Vagina (tissue), 2 donors: ENCODE data around the gene PTPRN2. TPM values are rescaled to one million over a fixed set of nuclear protein-coding genes. Genes with fewer than 3 reads are reported as not detected.

Experiments used
- DNase-seq, 2 donors: peaks; one replicate each; pipeline ENCODE4 v3.0.0-alpha.2; 2017; ENCODE audit errors: extremely low spot score in 2 of 2
- H3K27ac ChIP-seq: fragments of 200-600 bp; sonication (generic); one replicate; pipeline ENCODE4 v1.5.1; 2019
- H3K27me3 ChIP-seq: fragments of 200-600 bp; sonication (generic); one replicate; pipeline ENCODE4 v1.5.1; 2019
- H3K36me3 ChIP-seq, 2 donors: fragments of 200-600 bp; sonication (generic); one replicate each; pipeline ENCODE4 v1.5.1; 2017 to 2019
- H3K4me1 ChIP-seq: fragments of 200-600 bp; sonication (generic); one replicate; pipeline ENCODE4 v1.5.1; 2019
- H3K4me3 ChIP-seq, 2 donors: fragments of 200-600 bp; sonication (generic); 1 replicate in 1 of 2; 2 replicates in 1 of 2; pipeline ENCODE4 v1.5.1; 2016 to 2019
- H3K9me3 ChIP-seq: fragments of 200-600 bp; sonication (generic); one replicate; pipeline ENCODE4 v1.5.1; 2019
- POLR2A ChIP-seq, 2 donors: fragments of 450-650 bp; IDR thresholded peaks; one replicate each; pipeline ENCODE4 v1.6.1; 2017; ENCODE audit warnings: antibody characterized with exemption in 2 of 2, mild to moderate bottlenecking in 2 of 2, moderate library complexity in 2 of 2
- POLR2AphosphoS5 ChIP-seq, 2 donors: sonication (generic); formaldehyde crosslinking; IDR thresholded peaks; one replicate each; pipeline ENCODE4 v1.9.0; 2017; ENCODE audit warnings: antibody characterized with exemption in 2 of 2, mild to moderate bottlenecking in 2 of 2, low read depth in 1 of 2; ENCODE audit not compliant: insufficient read depth in 1 of 2
- intact Hi-C: fragments of 100-400 bp; cut with DNase I; formaldehyde crosslinking; loops from one replicate; pipeline ENCODE4 v1.15.1; 2023
- total RNA-seq: library from RNA; depleted of rRNA; stranded (reverse); fragments of >200 nt; gene quantifications from one replicate; pipeline ENCODE4 v1.2.3, GENCODE V29; 2016
- TF ChIP-seq, protein P1 (sequence below), 3 experiments: fragments of 450-650 bp in 2 of 3; fragments of 200-600 bp in 1 of 3; sonication (generic) in 1 of 3; IDR thresholded peaks; one replicate each; pipeline ENCODE4 v1.5.1; 2017 to 2019; ENCODE audit warnings: antibody characterized with exemption in 3 of 3, mild to moderate bottlenecking in 2 of 3, moderate library complexity in 2 of 3

PTPRN2 gene
- total RNA-seq, 1 donor from 2014 or later = 7.4 TPM

DNA sequence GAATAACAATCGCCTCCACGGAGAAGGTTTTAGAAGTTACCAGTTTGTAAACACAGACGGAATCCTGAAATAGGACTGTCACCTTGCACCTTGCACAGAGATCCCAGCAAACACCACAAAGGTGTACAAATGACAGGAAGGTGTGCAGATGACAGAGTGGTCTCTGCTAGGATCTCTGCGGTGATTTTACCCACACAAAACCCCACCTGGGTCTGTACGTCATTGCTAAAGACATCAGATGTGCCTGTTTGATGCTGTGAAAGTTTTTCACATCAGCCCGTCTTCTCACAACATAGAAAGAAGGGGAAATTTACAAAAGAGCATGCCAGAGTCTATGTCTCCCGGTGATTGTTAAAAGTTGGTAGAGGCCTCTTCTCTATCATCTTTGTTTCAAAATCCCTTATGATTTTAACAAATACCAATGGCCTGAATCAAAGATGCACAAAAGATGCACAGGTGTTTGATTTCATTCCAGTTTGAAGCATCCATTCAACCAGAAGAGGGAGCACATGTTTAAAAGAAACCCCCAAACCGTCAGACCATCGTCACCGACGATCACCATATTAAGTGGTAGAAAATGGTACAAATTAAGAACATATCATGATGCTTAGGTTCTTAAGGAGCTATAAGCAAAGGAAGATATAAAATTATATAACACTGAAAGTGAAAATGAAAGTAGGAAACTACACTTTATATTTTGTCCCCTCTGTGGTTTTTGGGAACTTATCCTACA is 576.5 kb downstream of the PTPRN2 start:
- H3K9me3 ChIP-seq = no peaks in the 10 kb centered on the region
- TF ChIP-seq POLR2AphosphoS5 (IDR thresholded peaks at IDR 0.05; ENCODE audit: insufficient read depth in 1 of 2, low read depth in 1 of 2) (no peak), POLR2A (IDR thresholded peaks at IDR 0.05) (no peak)
- TF ChIP-seq, protein P1, sequence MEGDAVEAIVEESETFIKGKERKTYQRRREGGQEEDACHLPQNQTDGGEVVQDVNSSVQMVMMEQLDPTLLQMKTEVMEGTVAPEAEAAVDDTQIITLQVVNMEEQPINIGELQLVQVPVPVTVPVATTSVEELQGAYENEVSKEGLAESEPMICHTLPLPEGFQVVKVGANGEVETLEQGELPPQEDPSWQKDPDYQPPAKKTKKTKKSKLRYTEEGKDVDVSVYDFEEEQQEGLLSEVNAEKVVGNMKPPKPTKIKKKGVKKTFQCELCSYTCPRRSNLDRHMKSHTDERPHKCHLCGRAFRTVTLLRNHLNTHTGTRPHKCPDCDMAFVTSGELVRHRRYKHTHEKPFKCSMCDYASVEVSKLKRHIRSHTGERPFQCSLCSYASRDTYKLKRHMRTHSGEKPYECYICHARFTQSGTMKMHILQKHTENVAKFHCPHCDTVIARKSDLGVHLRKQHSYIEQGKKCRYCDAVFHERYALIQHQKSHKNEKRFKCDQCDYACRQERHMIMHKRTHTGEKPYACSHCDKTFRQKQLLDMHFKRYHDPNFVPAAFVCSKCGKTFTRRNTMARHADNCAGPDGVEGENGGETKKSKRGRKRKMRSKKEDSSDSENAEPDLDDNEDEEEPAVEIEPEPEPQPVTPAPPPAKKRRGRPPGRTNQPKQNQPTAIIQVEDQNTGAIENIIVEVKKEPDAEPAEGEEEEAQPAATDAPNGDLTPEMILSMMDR (IDR thresholded peaks at IDR 0.05) = no peak
- no peak overlapping the region for H3K4me3 ChIP-seq
- intact Hi-C loops = no loop called here
- H3K36me3 ChIP-seq = no peaks in the 10 kb centered on the region
- H3K27ac ChIP-seq = no peak overlapping the region
- no peaks in the 10 kb centered on the region for H3K27me3 ChIP-seq
- no peak for DNase-seq
- H3K4me1 ChIP-seq = peaks cover 11% of the 10 kb centered on the region

DNA sequence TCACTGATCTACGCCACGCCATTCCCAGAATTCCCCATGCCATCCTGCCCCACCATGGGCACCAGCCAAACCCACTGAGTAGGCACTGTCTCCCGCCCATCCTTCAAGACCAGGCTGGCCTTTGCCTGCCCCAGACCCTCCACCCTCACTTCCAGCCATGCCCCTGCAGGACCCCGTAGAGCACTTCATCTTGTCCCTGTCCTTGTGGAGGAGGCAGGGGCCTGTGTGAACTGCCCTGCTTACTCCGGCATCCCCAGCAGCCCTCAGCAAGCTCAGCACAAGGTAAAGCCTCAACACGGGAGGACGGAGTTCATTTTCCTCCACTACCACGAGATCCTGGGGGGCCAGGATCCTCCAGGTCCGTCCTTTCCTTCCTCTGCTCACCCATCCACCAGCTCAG is 577.7 kb downstream of the PTPRN2 start:
- H3K4me3 ChIP-seq = no peak overlapping the region
- TF ChIP-seq POLR2AphosphoS5 (IDR thresholded peaks at IDR 0.05; ENCODE audit: insufficient read depth in 1 of 2, low read depth in 1 of 2) = no peak
- TF ChIP-seq, protein P1 (IDR thresholded peaks at IDR 0.05) = no peak
- TF ChIP-seq POLR2A (IDR thresholded peaks at IDR 0.05) = no peak
- H3K9me3 ChIP-seq = no peaks in the 10 kb centered on the region
- H3K27me3 ChIP-seq = no peaks in the 10 kb centered on the region
- no peaks in the 10 kb centered on the region for H3K4me1 ChIP-seq
- DNase-seq = no peak
- intact Hi-C loops = no loop called here
- H3K36me3 ChIP-seq = no peaks in the 10 kb centered on the region
- no peak overlapping the region for H3K27ac ChIP-seq

DNA sequence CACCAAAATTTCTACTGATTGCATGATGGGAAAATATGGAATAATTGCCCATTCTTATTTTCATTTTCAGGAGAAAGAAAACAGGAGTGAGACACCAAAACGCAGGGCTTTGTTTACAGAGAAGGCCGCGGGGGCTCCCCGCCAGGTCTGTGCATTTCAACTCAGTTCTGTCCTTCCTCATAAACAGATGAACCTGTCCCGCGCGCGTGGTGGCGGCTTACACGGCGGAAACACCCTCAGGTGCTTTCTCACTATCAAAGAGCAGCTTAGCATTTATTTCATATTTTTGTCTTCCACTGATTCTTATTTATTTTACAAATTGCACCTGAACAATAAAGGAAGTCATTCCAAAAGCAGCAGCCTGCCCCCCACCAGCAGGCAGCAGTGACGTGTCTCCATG is 579.4 kb downstream of the PTPRN2 start:
- DNase-seq = no peak

DNA sequence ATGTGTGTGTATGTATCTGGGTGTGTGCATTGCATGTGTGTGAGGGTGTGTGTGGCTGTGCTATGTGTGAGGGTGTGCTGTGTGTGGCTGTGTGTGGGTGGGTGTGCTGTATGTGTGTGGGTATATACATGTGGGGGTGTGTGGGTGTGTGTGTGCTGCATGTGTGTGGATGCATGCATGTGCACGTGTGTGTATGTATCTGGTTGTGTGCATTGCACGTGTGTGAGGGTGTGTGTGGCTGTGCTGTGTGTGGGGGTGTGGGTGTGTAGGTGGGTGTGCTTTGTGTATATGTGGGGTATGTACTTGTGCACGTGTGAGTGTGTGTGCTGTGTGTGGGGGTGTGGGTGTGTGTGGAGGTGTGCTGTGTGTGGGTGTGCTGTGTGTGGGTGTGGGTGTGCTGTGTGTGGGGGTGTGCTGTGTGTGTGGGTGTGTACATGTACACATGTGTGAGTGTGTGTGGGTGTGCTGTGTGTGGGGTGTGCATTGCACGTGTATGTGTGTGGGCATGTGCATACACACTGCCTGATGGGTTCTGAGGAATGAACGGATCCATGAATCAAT is 579.8 kb downstream of the PTPRN2 start:
- Histone ChIP-seq H3K27ac (no peak overlapping the region), H3K27me3 (no peaks in the 10 kb centered on the region), H3K4me1 (no peaks in the 10 kb centered on the region), H3K36me3 (no peaks in the 10 kb centered on the region), H3K9me3 (no peaks in the 10 kb centered on the region), H3K4me3 (no peak overlapping the region)
- no peak for TF ChIP-seq POLR2A (IDR thresholded peaks at IDR 0.05)
- no peak for TF ChIP-seq POLR2AphosphoS5 (IDR thresholded peaks at IDR 0.05; ENCODE audit: insufficient read depth in 1 of 2, low read depth in 1 of 2)
- TF ChIP-seq, protein P1 (IDR thresholded peaks at IDR 0.05) = no peak
- DNase-seq = no peak
- intact Hi-C loops = no loop called here

More for the DNA sequence above, 579.4 kb downstream of the PTPRN2 start:
- H3K4me3 ChIP-seq = no peak overlapping the region
- H3K4me1 ChIP-seq = no peaks in the 10 kb centered on the region
- no peaks in the 10 kb centered on the region for H3K27me3 ChIP-seq
- intact Hi-C loops = no loop called here
- TF ChIP-seq POLR2AphosphoS5 (IDR thresholded peaks at IDR 0.05; ENCODE audit: insufficient read depth in 1 of 2, low read depth in 1 of 2) (no peak), POLR2A (IDR thresholded peaks at IDR 0.05) (no peak)
- TF ChIP-seq, protein P1 (IDR thresholded peaks at IDR 0.05) = no peak
- no peak overlapping the region for H3K27ac ChIP-seq
- H3K9me3 ChIP-seq = no peaks in the 10 kb centered on the region
- no peaks in the 10 kb centered on the region for H3K36me3 ChIP-seq
